GF-D8 (cell line): Measurements from ENCODE around the gene CDKL4.
"Not testable (repeated sequence)": the region's sequence is repeated elsewhere in the genome, so short reads cannot be mapped to it uniquely, and the experiment has no call there.

ENCODE experiments used
- DNase-seq: peaks from one replicate; lab custom pipeline; 2025; lab: John Stamatoyannopoulos, UW

The CDKL4 gene

GRCh38 chr2:39176997-39177396, 66.8 kb downstream of the CDKL4 start:
- no peak for DNase-seq

GRCh38 chr2:39175026-39175812, 68.6 kb downstream of the CDKL4 start:
- no peak for DNase-seq

GRCh38 chr2:39174022-39174421, 69.7 kb downstream of the CDKL4 start:
- no peak for DNase-seq

- DNase-seq = not testable (repeated sequence)
These were observed 71.6 kb downstream of the CDKL4 start for GRCh38 chr2:39172047-39172706.

- DNase-seq = no peak
These were observed 72.1 kb downstream of the CDKL4 start for GRCh38 chr2:39171621-39172020.

GRCh38 chr2:39164089-39164488, 79.7 kb downstream of the CDKL4 start:
- no peak for DNase-seq

- no peak for DNase-seq
These were observed 82.8 kb downstream of the CDKL4 start for GRCh38 chr2:39160982-39161381.

GRCh38 chr2:39159283-39159682, 84.5 kb downstream of the CDKL4 start:
- no peak for DNase-seq

GRCh38 chr2:39158351-39158750, 85.4 kb downstream of the CDKL4 start:
- no peak for DNase-seq

- DNase-seq = no peak
These were observed 86.9 kb downstream of the CDKL4 start for GRCh38 chr2:39156846-39157245.

- DNase-seq = no peak
These were observed 87.7 kb downstream of the CDKL4 start for GRCh38 chr2:39156107-39156506.

GRCh38 chr2:39155573-39155972, 88.2 kb downstream of the CDKL4 start:
- DNase-seq = not testable (repeated sequence)

GRCh38 chr2:39154944-39155343, 88.8 kb downstream of the CDKL4 start:
- no peak for DNase-seq

GRCh38 chr2:39153312-39153711, 90.5 kb downstream of the CDKL4 start:
- no peak for DNase-seq

- no peak for DNase-seq
These were observed 91.3 kb downstream of the CDKL4 start for GRCh38 chr2:39152504-39152903.

- DNase-seq = no peak
These were observed 92.8 kb downstream of the CDKL4 start for GRCh38 chr2:39150890-39151497.

GRCh38 chr2:39150102-39150562, 93.6 kb downstream of the CDKL4 start:
- no peak for DNase-seq

- DNase-seq = no peak
These were observed 97.1 kb downstream of the CDKL4 start for GRCh38 chr2:39146630-39147029.

- no peak for DNase-seq
These were observed 97.8 kb downstream of the CDKL4 start for GRCh38 chr2:39145906-39146421.

- DNase-seq = no peak
These were observed 99.4 kb downstream of the CDKL4 start for GRCh38 chr2:39144416-39144815.

- DNase-seq = no peak
These were observed 100.7 kb downstream of the CDKL4 start for GRCh38 chr2:39142904-39143605.
